ENCODE measurements around the gene DGKZ.

DNA sequence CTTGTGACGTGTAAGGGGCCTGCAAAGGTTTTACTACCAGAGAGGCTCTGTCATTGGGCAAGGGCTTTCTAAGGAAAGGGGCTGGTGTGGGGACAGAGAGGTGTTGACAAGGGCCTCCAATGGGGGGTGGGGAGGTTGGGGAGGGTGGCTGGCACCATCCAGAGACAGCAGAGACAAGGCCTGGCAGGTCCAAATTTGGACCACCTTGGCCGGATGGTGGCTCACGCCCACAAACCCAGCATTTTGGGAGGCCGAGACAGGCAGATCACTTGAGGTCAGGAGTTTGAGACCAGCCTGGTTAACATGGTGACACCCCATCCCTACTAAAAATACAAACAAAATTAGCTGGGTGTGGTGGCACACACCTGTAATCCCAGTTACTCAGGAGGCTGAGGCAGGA is 46.5 kb downstream of the DGKZ start:
- TF ChIP-seq, protein P1, sequence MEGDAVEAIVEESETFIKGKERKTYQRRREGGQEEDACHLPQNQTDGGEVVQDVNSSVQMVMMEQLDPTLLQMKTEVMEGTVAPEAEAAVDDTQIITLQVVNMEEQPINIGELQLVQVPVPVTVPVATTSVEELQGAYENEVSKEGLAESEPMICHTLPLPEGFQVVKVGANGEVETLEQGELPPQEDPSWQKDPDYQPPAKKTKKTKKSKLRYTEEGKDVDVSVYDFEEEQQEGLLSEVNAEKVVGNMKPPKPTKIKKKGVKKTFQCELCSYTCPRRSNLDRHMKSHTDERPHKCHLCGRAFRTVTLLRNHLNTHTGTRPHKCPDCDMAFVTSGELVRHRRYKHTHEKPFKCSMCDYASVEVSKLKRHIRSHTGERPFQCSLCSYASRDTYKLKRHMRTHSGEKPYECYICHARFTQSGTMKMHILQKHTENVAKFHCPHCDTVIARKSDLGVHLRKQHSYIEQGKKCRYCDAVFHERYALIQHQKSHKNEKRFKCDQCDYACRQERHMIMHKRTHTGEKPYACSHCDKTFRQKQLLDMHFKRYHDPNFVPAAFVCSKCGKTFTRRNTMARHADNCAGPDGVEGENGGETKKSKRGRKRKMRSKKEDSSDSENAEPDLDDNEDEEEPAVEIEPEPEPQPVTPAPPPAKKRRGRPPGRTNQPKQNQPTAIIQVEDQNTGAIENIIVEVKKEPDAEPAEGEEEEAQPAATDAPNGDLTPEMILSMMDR (conservative IDR thresholded peaks at IDR 0.05; ENCODE audit: low read length): no peak
- TF ChIP-seq EZH2phosphoT487 (IDR thresholded peaks at IDR 0.05; ENCODE audit: borderline replicate concordance): no peak

All from Loucy (cell line).